ENCODE results near the gene SLC25A1.

Gene SLC25A1

GRCh38 chr22:19130959-19131684 is 47.4 kb downstream of the SLC25A1 start, which contains the start of gene TSSK2:
Gene TSSK2 (plus strand): TSS chr22:19131308. CDS start chr22:19131400, 92 bp downstream.
- FAIRE-seq, result no peak
- TF ChIP-seq TAF1 (IDR thresholded peaks at IDR 0.05; ENCODE audit: borderline replicate concordance, low read depth, low read length), result no peak
- no peak for TF ChIP-seq POLR2A (IDR thresholded peaks at IDR 0.05; ENCODE audit: low read depth, low read length)
- no peak for TF ChIP-seq POLR2AphosphoS5 (IDR thresholded peaks at IDR 0.05; ENCODE audit: low read depth, low read length)
- no peak for DNase-seq (ENCODE audit: insufficient read length)

GRCh38 chr22:19129871-19130270 is 48.7 kb downstream of the SLC25A1 start:
- no peak for TF ChIP-seq POLR2AphosphoS5 (IDR thresholded peaks at IDR 0.05; ENCODE audit: low read depth, low read length)
- no peak for TF ChIP-seq TAF1 (IDR thresholded peaks at IDR 0.05; ENCODE audit: borderline replicate concordance, low read depth, low read length)
- TF ChIP-seq POLR2A (IDR thresholded peaks at IDR 0.05; ENCODE audit: low read depth, low read length), result no peak
- DNase-seq (ENCODE audit: insufficient read length) (no peak), FAIRE-seq (no peak)

- TF ChIP-seq TAF1 (IDR thresholded peaks at IDR 0.05; ENCODE audit: borderline replicate concordance, low read depth, low read length) (no peak), POLR2AphosphoS5 (IDR thresholded peaks at IDR 0.05; ENCODE audit: low read depth, low read length) (no peak), POLR2A (IDR thresholded peaks at IDR 0.05; ENCODE audit: low read depth, low read length) (no peak)
- DNase-seq (ENCODE audit: insufficient read length) (no peak), FAIRE-seq (no peak)
Measured at GRCh38 chr22:19128946-19129727, 49.4 kb downstream of the SLC25A1 start.

- TF ChIP-seq POLR2AphosphoS5 (IDR thresholded peaks at IDR 0.05; ENCODE audit: low read depth, low read length) (no peak), TAF1 (IDR thresholded peaks at IDR 0.05; ENCODE audit: borderline replicate concordance, low read depth, low read length) (no peak), POLR2A (IDR thresholded peaks at IDR 0.05; ENCODE audit: low read depth, low read length) (no peak)
- DNase-seq (ENCODE audit: insufficient read length) (no peak), FAIRE-seq (no peak)
Measured at GRCh38 chr22:19128009-19128401, 50.5 kb downstream of the SLC25A1 start.

- TF ChIP-seq TAF1 (IDR thresholded peaks at IDR 0.05; ENCODE audit: borderline replicate concordance, low read depth, low read length) (no peak), POLR2A (IDR thresholded peaks at IDR 0.05; ENCODE audit: low read depth, low read length) (no peak), POLR2AphosphoS5 (IDR thresholded peaks at IDR 0.05; ENCODE audit: low read depth, low read length) (no peak)
- DNase-seq (ENCODE audit: insufficient read length), result no peak
- FAIRE-seq, result no peak
Measured at GRCh38 chr22:19127329-19128008, 51.1 kb downstream of the SLC25A1 start.

- DNase-seq (ENCODE audit: insufficient read length) (no peak), FAIRE-seq (no peak)
- no peak for TF ChIP-seq POLR2AphosphoS5 (IDR thresholded peaks at IDR 0.05; ENCODE audit: low read depth, low read length)
- TF ChIP-seq POLR2A (IDR thresholded peaks at IDR 0.05; ENCODE audit: low read depth, low read length), result no peak
- TF ChIP-seq TAF1 (IDR thresholded peaks at IDR 0.05; ENCODE audit: borderline replicate concordance, low read depth, low read length), result no peak
Measured at GRCh38 chr22:19126309-19127273, 51.9 kb downstream of the SLC25A1 start.

Measured in GM12892 (cell line).